HG02943 (cell line): Measurements from ENCODE around the gene FOXJ1.

Source experiments
- ATAC-seq: cut with Tn5 transposase; IDR thresholded peaks from one replicate; pipeline ENCODE4 v1.9.1; 2021; ENCODE audit warnings: mild to moderate bottlenecking, low read depth, moderate library complexity; ENCODE audit not compliant: unreplicated experiment

The FOXJ1 gene

GRCh38 chr17:76094046-76094445, 47.0 kb downstream of the FOXJ1 start:
- ATAC-seq = no peak

- ATAC-seq = no peak
Observed at GRCh38 chr17:76092526-76093413, 48.3 kb downstream of the FOXJ1 start.

- ATAC-seq = no peak
Observed at GRCh38 chr17:76091526-76092286, 49.3 kb downstream of the FOXJ1 start.

- ATAC-seq = no peak
Observed at GRCh38 chr17:76090517-76091129, 50.4 kb downstream of the FOXJ1 start.

- no peak for ATAC-seq
Observed at GRCh38 chr17:76089680-76090516, 51.1 kb downstream of the FOXJ1 start.

GRCh38 chr17:76088868-76089576, 52.0 kb downstream of the FOXJ1 start:
- ATAC-seq = no peak

- ATAC-seq = no peak
Observed at GRCh38 chr17:76088041-76088867, 52.8 kb downstream of the FOXJ1 start.

GRCh38 chr17:76087531-76087930, 53.5 kb downstream of the FOXJ1 start:
- no peak for ATAC-seq

- no peak for ATAC-seq
Observed at GRCh38 chr17:76086384-76086783, 54.7 kb downstream of the FOXJ1 start.
